ENCODE data around the gene TMEM208.

Gene TMEM208

GRCh38 chr16:67252609-67253497 is 25.9 kb downstream of the TMEM208 start:
- no peak for DNase-seq

GRCh38 chr16:67254801-67255552 is 28.0 kb downstream of the TMEM208 start:
- no peak for DNase-seq

GRCh38 chr16:67255553-67256221 is 28.8 kb downstream of the TMEM208 start:
- no peak for DNase-seq

GRCh38 chr16:67256701-67257230 is 29.8 kb downstream of the TMEM208 start:
- DNase-seq, result no peak

- no peak for DNase-seq
Observed at GRCh38 chr16:67257486-67258160, 30.7 kb downstream of the TMEM208 start.

- DNase-seq, result no peak
Observed at GRCh38 chr16:67258161-67258835, 31.4 kb downstream of the TMEM208 start.

- DNase-seq, result no peak
Observed at GRCh38 chr16:67259705-67260104, 32.8 kb downstream of the TMEM208 start.

- DNase-seq, result no peak
Observed at GRCh38 chr16:67260426-67261063, 33.6 kb downstream of the TMEM208 start.

GRCh38 chr16:67263201-67263600 is 36.3 kb downstream of the TMEM208 start:
- no peak for DNase-seq

GRCh38 chr16:67264277-67264676 is 37.3 kb downstream of the TMEM208 start:
- DNase-seq, result no peak

GRCh38 chr16:67264866-67265265 is 37.9 kb downstream of the TMEM208 start:
- DNase-seq, result no peak

- DNase-seq, result no peak
Observed at GRCh38 chr16:67265834-67266233, 38.9 kb downstream of the TMEM208 start.

GRCh38 chr16:67268136-67268579 is 41.2 kb downstream of the TMEM208 start:
- no peak for DNase-seq

- no peak for DNase-seq
Observed at GRCh38 chr16:67269766-67270165, 42.8 kb downstream of the TMEM208 start.

- DNase-seq, result no peak
Observed at GRCh38 chr16:67270931-67271338, 44.0 kb downstream of the TMEM208 start.

GRCh38 chr16:67271446-67271845 is 44.5 kb downstream of the TMEM208 start:
- DNase-seq, result no peak

GRCh38 chr16:67275321-67275720 is 48.4 kb downstream of the TMEM208 start:
- DNase-seq, result no peak

GRCh38 chr16:67277294-67277998 is 50.5 kb downstream of the TMEM208 start:
- no peak for DNase-seq

- no peak for DNase-seq
Observed at GRCh38 chr16:67277999-67278772, 51.3 kb downstream of the TMEM208 start.

Measured in activated effector memory CD4-positive, alpha-beta T cell treated with Interleukin-2 at 50 U/mL for 16 hours (primary cell).